MCF 10A (cell line): ENCODE measurements around the gene DEPP1. TPM values are rescaled to one million over a fixed set of nuclear protein-coding genes. Genes with fewer than 3 reads are reported as not detected.

ENCODE experiments used
- BruUV-seq: library from RNA; stranded (reverse); fragments of 400-500 nt; replicated peaks from 2 replicates; lab custom pipeline; 2021; lab: Mats Ljungman, UMichigan
- CTCF ChIA-PET: fragments of 300-600 bp; sonication (Branson Sonifier 250); formaldehyde crosslinking; extraction: SDS; loops from one replicate; lab custom pipeline; 2021; ENCODE audit warnings: antibody characterized with exemption, inconsistent platforms; lab: Yijun Ruan, JAX
- POLR2A ChIA-PET: fragments of 300-600, 350-650 bp; sonication (Branson Sonifier 250); formaldehyde crosslinking; extraction: SDS; loops from one replicate; lab custom pipeline; 2020; ENCODE audit warnings: antibody characterized with exemption, inconsistent platforms; lab: Yijun Ruan, JAX
- DNase-seq: peaks from one replicate; pipeline ENCODE4 v3.0.0-alpha.2; 2018; ENCODE audit not compliant: unreplicated experiment
- H3K27ac Mint-ChIP-seq: one replicate; pipeline ENCODE4 v1.8.0; 2022; ENCODE audit warnings: mild to moderate bottlenecking, low read depth, mixed read lengths; ENCODE audit not compliant: unreplicated experiment
- H3K27me3 Mint-ChIP-seq: one replicate; pipeline ENCODE4 v1.8.0; 2022; ENCODE audit warnings: mixed read lengths; ENCODE audit not compliant: insufficient read depth, unreplicated experiment
- H3K36me3 Mint-ChIP-seq: one replicate; pipeline ENCODE4 v1.8.0; 2022; ENCODE audit warnings: mild to moderate bottlenecking, moderate library complexity, mixed read lengths; ENCODE audit not compliant: insufficient read depth, unreplicated experiment
- H3K4me1 Mint-ChIP-seq: one replicate; pipeline ENCODE4 v1.8.0; 2022; ENCODE audit warnings: mixed read lengths; ENCODE audit not compliant: insufficient read depth, unreplicated experiment
- H3K4me3 Mint-ChIP-seq: one replicate; pipeline ENCODE4 v1.8.0; 2022; ENCODE audit warnings: mild to moderate bottlenecking, moderate library complexity, mixed read lengths; ENCODE audit not compliant: unreplicated experiment
- H3K9me3 Mint-ChIP-seq: one replicate; pipeline ENCODE4 v1.8.0; 2022; ENCODE audit warnings: mixed read lengths; ENCODE audit not compliant: unreplicated experiment
- CTCF ChIP-seq: fragments of 200-600 bp; IDR thresholded peaks from one replicate; pipeline ENCODE4 v1.8.0; 2022; ENCODE audit warnings: antibody characterized with exemption, mild to moderate bottlenecking; ENCODE audit not compliant: unreplicated experiment
- intact Hi-C: fragments of 100-400 bp; cut with micrococcal nuclease; formaldehyde crosslinking; loops from 2 replicates; pipeline ENCODE4 v1.14.1; 2022
- total RNA-seq: library from RNA; stranded (reverse); gene quantifications from 2 replicates; pipeline ENCODE4 v1.2.3, GENCODE V29; 2022

Gene DEPP1
- total RNA-seq, 1 experiment from 2014 or later, result 0.84 TPM

GRCh38 chr10:44949127-44949802 lies 29.3 kb downstream of the DEPP1 start:
- Mint-ChIP-seq H3K27ac (no peak overlapping the region), H3K4me1 (no peaks in the 10 kb centered on the region), H3K9me3 (peaks cover 12% of the 10 kb centered on the region), H3K36me3 (no peaks in the 10 kb centered on the region), H3K4me3 (no peak overlapping the region), H3K27me3 (no peaks in the 10 kb centered on the region)
- intact Hi-C loops, result no loop called here
- ChIA-PET POLR2A (interaction anchor here (0.8 to 1.1 kb wide), 2 partner anchors 10 to 30 kb away, joined by 3 to 4 read pairs; partner anchors contain the start of gene DEPP1), CTCF (interaction anchor here (0.6 to 6.4 kb wide), 2 partner anchors 16 to 24 kb away, joined by 3 to 28 read pairs; no protein-coding TSS in a partner anchor)
- no peak for DNase-seq
- no TSS peak for BruUV-seq
- TF ChIP-seq CTCF, result no peak

- no TSS peak for BruUV-seq
- POLR2A ChIA-PET, result interaction anchor here (0.8 kb wide), 1 partner anchor 30 kb away, joined by 3 read pairs; the partner anchor contains the start of gene DEPP1
- Mint-ChIP-seq H3K4me3 (no peak overlapping the region), H3K27me3 (no peaks in the 10 kb centered on the region), H3K36me3 (no peaks in the 10 kb centered on the region), H3K27ac (no peak overlapping the region), H3K9me3 (peaks cover 17% of the 10 kb centered on the region), H3K4me1 (no peaks in the 10 kb centered on the region)
- no peak for TF ChIP-seq CTCF
- CTCF ChIA-PET, result interaction anchor here (0.6 to 6.4 kb wide), 3 partner anchors 15 to 997 kb away, joined by 3 to 28 read pairs (median 3); no protein-coding TSS in a partner anchor
- DNase-seq, result no peak
- intact Hi-C loops, result no loop called here
Observed at GRCh38 chr10:44948642-44949041, 30.0 kb downstream of the DEPP1 start.

GRCh38 chr10:44947371-44948152 lies 31.0 kb downstream of the DEPP1 start:
- H3K27me3 Mint-ChIP-seq, result no peaks in the 10 kb centered on the region
- no peaks in the 10 kb centered on the region for H3K36me3 Mint-ChIP-seq
- POLR2A ChIA-PET, result no interaction called here
- no peak for DNase-seq
- H3K4me1 Mint-ChIP-seq, result no peaks in the 10 kb centered on the region
- H3K27ac Mint-ChIP-seq, result no peak overlapping the region
- TF ChIP-seq CTCF, result no peak
- H3K9me3 Mint-ChIP-seq, result peaks cover 17% of the 10 kb centered on the region
- CTCF ChIA-PET, result interaction anchor here (6.4 kb wide), 1 partner anchor 14 kb away, joined by 28 read pairs; no protein-coding TSS in a partner anchor
- H3K4me3 Mint-ChIP-seq, result no peak overlapping the region
- intact Hi-C loops, result no loop called here
- BruUV-seq, result no TSS peak

- no TSS peak for BruUV-seq
- Mint-ChIP-seq H3K4me1 (no peaks in the 10 kb centered on the region), H3K4me3 (no peak overlapping the region), H3K27ac (no peak overlapping the region), H3K27me3 (no peaks in the 10 kb centered on the region), H3K36me3 (no peaks in the 10 kb centered on the region), H3K9me3 (peaks cover 17% of the 10 kb centered on the region)
- ChIA-PET CTCF (interaction anchor here (6.4 kb wide), 1 partner anchor 13 kb away, joined by 28 read pairs; no protein-coding TSS in a partner anchor), POLR2A (no interaction called here)
- intact Hi-C loops, result no loop called here
- DNase-seq, result no peak
- TF ChIP-seq CTCF, result no peak
Observed at GRCh38 chr10:44946205-44946604, 32.4 kb downstream of the DEPP1 start.
